Aorta (tissue), 5 donors: Measurements from ENCODE around the gene PEG3. TPM values are rescaled to one million over a fixed set of nuclear protein-coding genes. Genes with fewer than 3 reads are reported as not detected.

ENCODE experiments used
- ATAC-seq: fragments of 200-7000 bp; cut with Tn5 transposase; one replicate; pipeline ENCODE4 v1.9.1; 2022; ENCODE audit warnings: moderate library complexity; ENCODE audit not compliant: low FRiP score
- DNase-seq, 2 donors: peaks; one replicate each; pipeline ENCODE4 v3.0.0-alpha.2; 2020
- H3K27ac ChIP-seq, 2 donors: one replicate each; pipeline ENCODE4 v1.5.1; 2013; ENCODE audit warnings: low read length in 2 of 2, mild to moderate bottlenecking in 2 of 2, moderate library complexity in 2 of 2, control low read depth in 1 of 2, inconsistent platforms in 1 of 2, low read depth in 1 of 2
- H3K27me3 ChIP-seq, 2 donors: one replicate each; pipeline ENCODE4 v1.6.1; 2013; ENCODE audit warnings: control low read depth in 1 of 2, low read length in 1 of 2, mild to moderate bottlenecking in 1 of 2, moderate library complexity in 1 of 2; ENCODE audit not compliant: insufficient read depth in 2 of 2, control insufficient read depth in 1 of 2
- H3K36me3 ChIP-seq, 2 donors: one replicate each; pipeline ENCODE4 v1.6.1; 2013; ENCODE audit warnings: control low read depth in 1 of 2, low read length in 1 of 2, mild to moderate bottlenecking in 1 of 2; ENCODE audit not compliant: insufficient read depth in 2 of 2, control insufficient read depth in 1 of 2
- H3K4me1 ChIP-seq, 2 donors: one replicate each; pipeline ENCODE4 v1.6.1; 2013; ENCODE audit warnings: low read length in 2 of 2, control low read depth in 1 of 2, mild to moderate bottlenecking in 1 of 2, moderate library complexity in 1 of 2; ENCODE audit not compliant: insufficient read depth in 2 of 2, control insufficient read depth in 1 of 2
- H3K4me3 ChIP-seq, 2 donors: one replicate each; pipeline ENCODE4 v1.5.1; 2013; ENCODE audit warnings: low read length in 2 of 2, control low read depth in 1 of 2, mild to moderate bottlenecking in 1 of 2
- H3K9me3 ChIP-seq: one replicate; pipeline ENCODE4 v1.6.1; 2013; ENCODE audit warnings: mild to moderate bottlenecking, low read length; ENCODE audit not compliant: control insufficient read depth
- WGBS, 2 donors: extraction: QIAGEN DNeasy Blood & Tissue Kit; methylation state at CpG; one replicate each; pipeline ENCODE4 v1.1.7; 2013; 5-methylcytosine and 5-hydroxymethylcytosine counted together
- intact Hi-C, 2 donors: fragments of 100-400 bp; cut with DNase I; formaldehyde crosslinking; loops; one replicate each; pipeline versions ENCODE4 v1.14.2 to v1.15.0; 2022
- polyA plus RNA-seq, 2 donors: library from polyadenylated mRNA; stranded (reverse); fragments of 200-250 nt; gene quantifications; one replicate each; pipeline ENCODE4 v1.2.3, GENCODE V29; 2013
- total RNA-seq, 2 donors: library from RNA; stranded (reverse); fragmentation: NEBNext Ultra II Directional; extraction: Animal tissue kit (Norgen Biotek cat#: 25700); gene quantifications; one replicate each; pipeline ENCODE4 v1.2.1, GENCODE V29; 2021
- donor health status: healthy with polysubstance abuse.
- donor health status: Bipolar disorder and iron deficiency.
- donor health status: DM: no; HTN: no; CAD: no.
- donor health status: DM: no; HTN: no; CAD: no.
- donor health status: DM: yes; HTN: yes; CAD: no.

Gene PEG3
- total and polyA plus RNA-seq, 4 donors: 2.3 to 11.6 (median 6.9) TPM

- H3K27me3 ChIP-seq: no peaks in the 10 kb centered on the region
- H3K27ac ChIP-seq: no peak overlapping the region
- intact Hi-C loops: no loop called here
- H3K4me1 ChIP-seq: no peaks in the 10 kb centered on the region
- H3K36me3 ChIP-seq: no peaks in the 10 kb centered on the region
- H3K4me3 ChIP-seq: no peak overlapping the region
- no peak for ATAC-seq
- no peaks in the 10 kb centered on the region for H3K9me3 ChIP-seq
- 78 to 81% methylated on average over 9 of the region's 9 CpGs for WGBS, 2 donors
- DNase-seq: no peak
Measured at GRCh38 chr19:56836059-56836458, 4.5 kb downstream of the PEG3 start.

- Histone ChIP-seq H3K27ac (no peak overlapping the region), H3K9me3 (no peaks in the 10 kb centered on the region), H3K4me3 (no peak overlapping the region), H3K4me1 (no peaks in the 10 kb centered on the region), H3K36me3 (no peaks in the 10 kb centered on the region), H3K27me3 (no peaks in the 10 kb centered on the region)
- DNase-seq (no peak), ATAC-seq (no peak)
- intact Hi-C loops: no loop called here
Measured at GRCh38 chr19:56835401-56835800, 5.1 kb downstream of the PEG3 start.

GRCh38 chr19:56834564-56835375 is 5.8 kb downstream of the PEG3 start:
- no peak overlapping the region for H3K27ac ChIP-seq
- H3K27me3 ChIP-seq: no peaks in the 10 kb centered on the region
- no peaks in the 10 kb centered on the region for H3K4me1 ChIP-seq
- no peak for ATAC-seq
- no peak overlapping the region for H3K4me3 ChIP-seq
- no peaks in the 10 kb centered on the region for H3K36me3 ChIP-seq
- intact Hi-C loops: no loop called here
- H3K9me3 ChIP-seq: no peaks in the 10 kb centered on the region
- WGBS, 2 donors: 84 to 86% methylated on average over 5 of the region's 5 CpGs
- DNase-seq: no peak

- ATAC-seq (no peak), DNase-seq (no peak)
- WGBS, 2 donors: 75 to 77% methylated on average over 5 of the region's 5 CpGs
- Histone ChIP-seq H3K27me3 (no peaks in the 10 kb centered on the region), H3K36me3 (no peaks in the 10 kb centered on the region), H3K9me3 (no peaks in the 10 kb centered on the region), H3K4me3 (no peak overlapping the region), H3K4me1 (no peaks in the 10 kb centered on the region), H3K27ac (no peak overlapping the region)
- intact Hi-C loops: no loop called here
Measured at GRCh38 chr19:56832352-56832928, 8.1 kb downstream of the PEG3 start.

GRCh38 chr19:56831255-56831654 is 9.3 kb downstream of the PEG3 start:
- intact Hi-C loops: no loop called here
- ATAC-seq: no peak
- Histone ChIP-seq H3K27ac (no peak overlapping the region), H3K27me3 (no peaks in the 10 kb centered on the region), H3K4me1 (no peaks in the 10 kb centered on the region), H3K9me3 (no peaks in the 10 kb centered on the region), H3K4me3 (no peak overlapping the region), H3K36me3 (no peaks in the 10 kb centered on the region)
- 38 to 41% methylated on average over 2 of the region's 2 CpGs for WGBS, 2 donors
- no peak for DNase-seq

- no peak for DNase-seq
- Histone ChIP-seq H3K9me3 (peaks cover 2% of the 10 kb centered on the region), H3K36me3 (no peaks in the 10 kb centered on the region), H3K4me3 (no peak overlapping the region), H3K4me1 (no peaks in the 10 kb centered on the region), H3K27ac (no peak overlapping the region), H3K27me3 (no peaks in the 10 kb centered on the region)
- 75 to 78% methylated on average over 6 of the region's 6 CpGs for WGBS, 2 donors
- ATAC-seq: no peak
- intact Hi-C loops: no loop called here
Measured at GRCh38 chr19:56829596-56829995, 10.9 kb downstream of the PEG3 start.

GRCh38 chr19:56827708-56828107 is 12.8 kb downstream of the PEG3 start:
- 76 to 79% methylated on average over 2 of the region's 2 CpGs for WGBS, 2 donors
- peaks cover 2% of the 10 kb centered on the region for H3K9me3 ChIP-seq
- H3K4me3 ChIP-seq: no peak overlapping the region
- ATAC-seq (no peak), DNase-seq (no peak)
- no peaks in the 10 kb centered on the region for H3K4me1 ChIP-seq
- intact Hi-C loops: no loop called here
- H3K36me3 ChIP-seq: no peaks in the 10 kb centered on the region
- H3K27ac ChIP-seq: no peak overlapping the region
- no peaks in the 10 kb centered on the region for H3K27me3 ChIP-seq

- intact Hi-C loops: no loop called here
- H3K27ac ChIP-seq: no peak overlapping the region
- no peaks in the 10 kb centered on the region for H3K36me3 ChIP-seq
- no peak overlapping the region for H3K4me3 ChIP-seq
- ATAC-seq (no peak), DNase-seq (no peak)
- H3K4me1 ChIP-seq: no peaks in the 10 kb centered on the region
- H3K9me3 ChIP-seq: peaks cover 2% of the 10 kb centered on the region
- H3K27me3 ChIP-seq: no peaks in the 10 kb centered on the region
- WGBS, 2 donors: 89 to 94% methylated on average over 6 of the region's 6 CpGs
Measured at GRCh38 chr19:56823956-56824355, 16.6 kb downstream of the PEG3 start.

GRCh38 chr19:56823417-56823816 is 17.1 kb downstream of the PEG3 start:
- H3K27me3 ChIP-seq: no peaks in the 10 kb centered on the region
- H3K9me3 ChIP-seq: peaks cover 2% of the 10 kb centered on the region
- no peak for DNase-seq
- H3K36me3 ChIP-seq: no peaks in the 10 kb centered on the region
- ATAC-seq: no peak
- no peak overlapping the region for H3K27ac ChIP-seq
- H3K4me3 ChIP-seq: no peak overlapping the region
- WGBS, 2 donors: 89 to 93% methylated on average over 12 of the region's 12 CpGs
- intact Hi-C loops: no loop called here
- H3K4me1 ChIP-seq: no peaks in the 10 kb centered on the region
